Fibroblast of lung (primary cell): Measurements from ENCODE around the gene NRXN2. TPM values are rescaled to one million over a fixed set of nuclear protein-coding genes. Genes with fewer than 3 reads are reported as not detected.

Experiments
- DNase-seq, 2 donors: peaks; one replicate each; pipeline versions ENCODE4 v3.0.0 to v3.0.0-alpha.2; 2010; ENCODE audit warnings: low read depth in 2 of 2
- H2AFZ ChIP-seq: 2 replicates; pipeline ENCODE4 v1.5.1; 2012; ENCODE audit warnings: low read length, control low read depth, inconsistent platforms
- H3K27ac ChIP-seq: 2 replicates; pipeline ENCODE4 v1.5.1; 2011; ENCODE audit warnings: low read length, control low read depth; ENCODE audit not compliant: insufficient read depth
- H3K27me3 ChIP-seq: 2 replicates; pipeline ENCODE4 v1.5.1; 2011; ENCODE audit warnings: mild to moderate bottlenecking, low read length; ENCODE audit not compliant: control insufficient read depth, insufficient read depth
- H3K36me3 ChIP-seq: 2 replicates; pipeline ENCODE4 v1.5.1; 2011; ENCODE audit warnings: low read length; ENCODE audit not compliant: control insufficient read depth, insufficient read depth
- H3K4me1 ChIP-seq: 2 replicates; pipeline ENCODE4 v1.5.1; 2011; ENCODE audit warnings: low read length; ENCODE audit not compliant: control insufficient read depth, insufficient read depth; ENCODE audit errors: extremely low read depth
- H3K4me2 ChIP-seq: 2 replicates; pipeline ENCODE4 v1.5.1; 2011; ENCODE audit warnings: low read length, control low read depth; ENCODE audit not compliant: insufficient read depth; ENCODE audit errors: extremely low read depth
- H3K4me3 ChIP-seq, 4 experiments: fragments of 200-600 bp in 1 of 4; sonication (generic) in 1 of 4; replicated peaks in 1 of 4; 2 replicates each; pipeline ENCODE4 v1.5.1; 2011 to 2016; ENCODE audit warnings: low read length in 4 of 4, low read depth in 3 of 4, mild to moderate bottlenecking in 3 of 4, control low read depth in 2 of 4, inconsistent platforms in 1 of 4, mixed read lengths in 1 of 4; ENCODE audit not compliant: insufficient read depth in 1 of 4; ENCODE audit errors: control extremely low read depth in 1 of 4
- H3K79me2 ChIP-seq: 2 replicates; pipeline ENCODE4 v1.5.1; 2012; ENCODE audit warnings: mild to moderate bottlenecking, low read length, inconsistent platforms; ENCODE audit not compliant: control insufficient read depth, insufficient read depth
- H3K9ac ChIP-seq: 2 replicates; pipeline ENCODE4 v1.5.1; 2011; ENCODE audit warnings: mild to moderate bottlenecking, low read length, control low read depth; ENCODE audit not compliant: insufficient read depth
- H3K9me3 ChIP-seq: 2 replicates; pipeline ENCODE4 v1.5.1; 2012; ENCODE audit warnings: low read depth, low read length; ENCODE audit not compliant: control insufficient read depth, insufficient read depth
- H4K20me1 ChIP-seq: 2 replicates; pipeline ENCODE4 v1.5.1; 2011; ENCODE audit warnings: low read length; ENCODE audit not compliant: control insufficient read depth, insufficient read depth; ENCODE audit errors: extremely low read depth
- CTCF ChIP-seq, 2 donors: IDR thresholded peaks in 1 of 2; conservative IDR thresholded peaks in 1 of 2; 1 replicate in 1 of 2; 2 replicates in 1 of 2; pipeline ENCODE4 v1.5.1; 2011 to 2012; ENCODE audit warnings: low read length in 2 of 2, control low read depth in 1 of 2, inconsistent platforms in 1 of 2, low read depth in 1 of 2, mild to moderate bottlenecking in 1 of 2
- EZH2 ChIP-seq: IDR thresholded peaks from 2 replicates; pipeline ENCODE4 v1.5.1; 2012; ENCODE audit warnings: low read length, control low read depth, mild to moderate bottlenecking; ENCODE audit errors: missing control alignments
- polyA plus RNA-seq, 2 donors: library from polyadenylated mRNA; depleted of rRNA in 1 of 2; stranded (reverse) in 1 of 2; unstranded in 1 of 2; fragments of >200 nt; gene quantifications; 2 replicates each; pipeline ENCODE4 v1.2.1, GENCODE V29; 2011 to 2012; ENCODE audit warnings: missing spikeins in 1 of 2
- total RNA-seq: library from RNA; depleted of rRNA; stranded (reverse); fragments of >200 nt; gene quantifications from 2 replicates; pipeline ENCODE4 v1.2.1, GENCODE V29; 2014

Gene NRXN2
- total and polyA plus RNA-seq, 2 donors (not counting 1 experiment from before 2014, with no cell fraction given): under 0.01 to 0.75 TPM

DNA sequence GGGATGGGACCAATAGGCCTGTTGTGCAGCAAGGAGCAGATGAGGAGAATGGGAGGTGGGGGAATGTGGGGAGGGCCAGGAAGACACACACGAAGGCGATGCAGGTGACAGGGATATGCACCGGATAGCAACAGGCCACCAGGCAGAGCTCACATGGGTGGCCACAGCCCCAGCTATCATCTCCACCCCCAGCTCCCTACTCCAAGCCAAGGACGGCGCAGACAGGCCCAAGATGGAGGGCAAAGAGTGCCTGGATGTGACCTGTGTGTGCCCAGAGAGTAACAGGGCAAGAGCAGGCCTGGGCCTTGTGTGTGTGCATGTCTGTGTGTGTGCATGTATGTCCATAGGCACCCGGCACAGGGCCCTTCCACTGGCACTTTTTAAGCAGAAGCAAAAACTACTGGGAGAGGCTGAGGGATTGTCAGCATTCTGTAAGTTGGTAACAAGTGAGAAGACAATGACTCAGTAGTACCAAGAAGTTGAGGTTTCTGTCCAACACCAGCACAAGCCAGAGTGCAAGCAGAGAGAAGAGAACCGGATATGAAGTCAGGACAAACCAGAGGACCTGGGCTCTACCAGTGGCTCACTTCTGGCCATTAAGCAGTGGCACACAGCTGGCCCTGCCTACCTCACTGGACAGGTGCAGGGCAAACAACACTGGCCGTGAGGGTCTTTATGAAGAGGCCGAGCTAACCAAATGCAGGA is 36.4 kb downstream of the NRXN2 start:
- TF ChIP-seq CTCF (conservative IDR thresholded peaks at IDR 0.05 in 1 of 2, IDR thresholded peaks at IDR 0.05 in 1 of 2; ENCODE audit: low read depth in 1 of 2, low read length in 2 of 2) (no peak), EZH2 (no peak)
- H3K27ac ChIP-seq: no peak overlapping the region
- no peak for DNase-seq
- H3K27me3 ChIP-seq: peaks cover 25% of the 10 kb centered on the region
- no peak overlapping the region for H2AFZ ChIP-seq
- H3K36me3 ChIP-seq: no peaks in the 10 kb centered on the region
- H3K4me3 ChIP-seq: no peak overlapping the region
- H3K4me1 ChIP-seq: peaks cover 3% of the 10 kb centered on the region
- no peak overlapping the region for H3K4me2 ChIP-seq
- no peak overlapping the region for H3K9ac ChIP-seq
- no peaks in the 10 kb centered on the region for H3K79me2 ChIP-seq
- no peaks in the 10 kb centered on the region for H4K20me1 ChIP-seq
- no peaks in the 10 kb centered on the region for H3K9me3 ChIP-seq

DNA sequence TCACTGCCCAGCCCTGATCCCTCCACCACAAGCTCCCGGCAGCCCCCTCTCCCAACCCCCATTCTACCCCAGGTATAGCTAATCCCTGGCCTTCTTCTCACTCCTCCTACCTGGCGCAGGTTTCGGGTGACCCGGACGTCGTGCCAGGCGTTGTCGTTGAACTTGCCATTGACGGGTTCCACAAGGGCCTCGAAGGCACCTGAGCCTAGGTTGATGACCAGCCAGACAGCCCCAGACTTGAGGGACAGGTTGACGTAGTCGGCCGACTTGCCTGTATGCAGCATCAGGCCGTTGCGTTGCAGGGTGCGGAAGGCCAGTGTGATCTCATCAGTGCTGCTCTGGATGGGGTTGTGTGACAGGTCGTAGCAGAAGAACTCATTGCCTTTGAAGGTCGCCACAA is 37.5 kb downstream of the NRXN2 start:
- H3K27me3 ChIP-seq: peaks cover 22% of the 10 kb centered on the region
- H3K4me2 ChIP-seq: no peak overlapping the region
- peaks cover 3% of the 10 kb centered on the region for H3K4me1 ChIP-seq
- no peak for DNase-seq
- H4K20me1 ChIP-seq: no peaks in the 10 kb centered on the region
- no peak overlapping the region for H2AFZ ChIP-seq
- H3K36me3 ChIP-seq: no peaks in the 10 kb centered on the region
- H3K9me3 ChIP-seq: no peaks in the 10 kb centered on the region
- no peak overlapping the region for H3K9ac ChIP-seq
- no peak overlapping the region for H3K4me3 ChIP-seq
- no peaks in the 10 kb centered on the region for H3K79me2 ChIP-seq
- no peak for TF ChIP-seq CTCF (conservative IDR thresholded peaks at IDR 0.05 in 1 of 2, IDR thresholded peaks at IDR 0.05 in 1 of 2; ENCODE audit: low read depth in 1 of 2, low read length in 2 of 2)
- TF ChIP-seq EZH2: no peak
- H3K27ac ChIP-seq: no peak overlapping the region

DNA sequence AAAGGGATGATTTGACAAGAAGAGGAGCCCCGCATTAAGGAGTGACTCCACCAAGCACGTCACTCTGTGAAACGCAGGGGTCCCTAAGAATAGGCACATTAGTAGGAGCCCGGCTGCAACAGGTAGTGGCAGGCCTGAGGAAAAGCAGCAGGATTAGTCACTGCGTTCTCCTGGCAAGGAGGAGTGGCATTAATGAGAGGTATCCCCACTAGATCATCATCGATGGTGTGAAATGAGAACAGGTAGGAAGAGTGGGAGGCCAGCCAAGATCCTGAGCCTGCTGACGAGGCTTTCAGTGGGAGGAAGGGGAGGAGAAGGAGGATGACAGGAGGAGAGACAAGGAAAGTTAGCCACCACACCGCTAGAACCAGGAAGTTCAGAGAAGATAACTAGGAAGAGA is 38.6 kb downstream of the NRXN2 start:
- Histone ChIP-seq H3K4me3 (no peak overlapping the region), H3K79me2 (no peaks in the 10 kb centered on the region), H4K20me1 (no peaks in the 10 kb centered on the region), H3K27me3 (peaks cover 22% of the 10 kb centered on the region), H2AFZ (no peak overlapping the region), H3K9ac (no peak overlapping the region), H3K9me3 (no peaks in the 10 kb centered on the region), H3K36me3 (no peaks in the 10 kb centered on the region), H3K27ac (no peak overlapping the region), H3K4me1 (peaks cover 3% of the 10 kb centered on the region), H3K4me2 (no peak overlapping the region)
- no peak for DNase-seq
- no peak for TF ChIP-seq EZH2
